Renal cortical epithelial cell (primary cell): Measurements from ENCODE around the gene ETAA1. TPM values are rescaled to one million over a fixed set of nuclear protein-coding genes. Genes with fewer than 3 reads are reported as not detected.

Experiments used
- DNase-seq: peaks from one replicate; pipeline ENCODE4 v3.0.0-alpha.2; 2011; ENCODE audit warnings: low read depth
- total RNA-seq: library from RNA; depleted of rRNA; stranded (reverse); fragments of >200 nt; gene quantifications from 2 replicates; pipeline ENCODE4 v1.2.3, GENCODE V29; 2014

ETAA1 gene
- total RNA-seq, 1 donor from 2014 or later: 29.4 TPM

DNA sequence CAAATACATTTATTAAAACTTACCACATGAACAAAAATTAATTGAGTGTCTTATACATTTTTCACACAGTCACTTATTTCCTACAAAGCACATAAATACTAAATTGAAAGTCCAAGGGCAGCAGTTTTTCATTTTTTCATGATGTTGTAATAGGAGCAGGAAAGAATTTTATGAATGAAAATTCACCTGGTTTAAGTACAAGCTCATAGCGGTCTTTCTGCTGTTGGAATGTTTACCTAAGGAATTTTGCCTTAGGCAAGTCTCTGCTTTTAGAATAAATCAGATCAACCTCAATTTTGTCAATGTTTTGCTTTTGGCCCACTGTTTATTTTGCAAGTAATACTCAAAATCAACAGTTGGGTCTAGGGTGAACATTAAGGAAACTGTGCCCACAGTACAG is 40.0 kb downstream of the ETAA1 start:
- peak; percentile 92 for DNase-seq

DNA sequence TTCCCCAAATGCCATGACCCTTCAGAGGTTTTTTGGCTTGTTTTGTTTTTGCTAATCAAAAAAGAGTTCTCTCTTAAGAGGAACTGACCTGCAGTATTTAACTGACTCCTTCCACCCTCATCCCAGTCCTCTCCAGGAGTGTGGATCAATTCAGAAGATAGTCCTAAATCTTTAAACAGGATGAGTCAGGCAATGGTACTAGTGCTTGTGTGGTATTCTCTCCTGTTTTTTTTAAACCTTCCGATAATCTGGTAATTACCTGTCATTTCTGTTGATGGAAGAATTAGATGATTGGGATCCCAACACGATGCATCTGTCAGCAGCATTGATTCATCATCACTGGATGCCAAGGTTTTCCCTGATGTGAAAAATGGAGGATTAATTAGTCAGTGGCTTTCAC is 41.2 kb downstream of the ETAA1 start:
- no peak for DNase-seq

DNA sequence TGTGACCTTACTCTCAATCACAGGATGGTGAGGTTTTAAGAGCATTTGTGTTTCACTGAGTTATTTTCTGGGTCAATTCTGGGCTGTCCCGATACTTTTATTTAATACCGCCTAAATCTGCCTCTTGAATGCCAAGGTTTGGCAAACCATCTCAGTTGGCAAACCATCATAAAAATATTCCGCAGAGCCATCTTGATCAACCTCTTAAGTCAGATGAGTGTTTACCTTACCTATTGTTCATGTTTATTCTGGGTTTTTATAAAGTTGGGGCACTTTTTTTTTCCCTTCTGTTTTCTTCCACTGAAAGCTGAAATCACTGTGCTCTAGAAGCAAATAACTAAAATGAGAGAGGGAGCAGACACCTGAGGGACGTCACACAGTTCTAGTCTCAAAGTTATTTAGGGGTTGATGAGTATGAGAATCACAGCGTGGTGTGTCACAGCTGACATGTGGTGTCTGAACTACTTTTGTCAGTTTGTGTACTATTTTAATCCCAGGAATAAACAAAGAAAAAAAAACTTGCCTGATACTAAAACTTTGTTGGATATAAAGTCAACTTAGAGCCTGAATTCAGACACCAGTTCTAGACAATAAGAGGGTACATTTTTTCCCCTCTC is 48.6 kb downstream of the ETAA1 start:
- DNase-seq: no peak

DNA sequence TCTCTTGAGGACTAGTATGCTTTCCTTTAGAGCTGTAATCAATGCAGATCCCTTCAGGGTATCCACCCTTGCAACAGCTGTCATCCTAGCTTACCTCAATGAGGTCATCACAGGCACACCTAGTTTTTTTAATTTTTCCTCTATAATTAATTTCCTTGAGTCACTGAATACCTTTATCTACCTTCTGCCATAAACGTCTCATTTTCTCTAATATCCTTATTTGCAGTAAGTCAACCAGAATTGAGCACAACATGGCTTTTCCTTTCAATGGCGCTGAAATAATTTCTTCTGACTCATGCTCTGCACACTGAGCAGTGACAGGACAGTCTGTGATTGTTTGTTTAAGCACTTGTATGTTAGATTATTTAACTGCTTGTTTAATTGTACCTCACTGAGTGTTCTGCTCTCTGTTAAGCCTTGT is 49.4 kb downstream of the ETAA1 start:
- peak; percentile 83 for DNase-seq

DNA sequence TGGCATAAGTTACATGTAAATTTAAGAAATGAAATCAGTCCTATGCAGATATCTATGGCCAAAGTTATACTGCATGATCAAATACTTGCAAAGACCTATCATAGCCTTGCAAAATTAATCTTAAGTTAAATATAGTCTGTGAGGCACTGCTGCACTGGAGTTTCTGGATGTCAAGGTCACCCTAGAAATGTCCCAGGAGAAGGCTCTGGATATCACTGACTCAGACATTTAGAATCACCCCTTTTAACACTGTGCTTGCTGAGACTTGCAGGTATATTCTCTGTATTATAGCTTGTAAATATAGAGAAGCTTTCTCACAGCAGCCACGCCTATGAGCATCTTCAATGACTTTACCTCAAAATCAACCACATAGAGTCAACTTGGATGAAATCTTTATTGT is 51.5 kb downstream of the ETAA1 start:
- no peak for DNase-seq

DNA sequence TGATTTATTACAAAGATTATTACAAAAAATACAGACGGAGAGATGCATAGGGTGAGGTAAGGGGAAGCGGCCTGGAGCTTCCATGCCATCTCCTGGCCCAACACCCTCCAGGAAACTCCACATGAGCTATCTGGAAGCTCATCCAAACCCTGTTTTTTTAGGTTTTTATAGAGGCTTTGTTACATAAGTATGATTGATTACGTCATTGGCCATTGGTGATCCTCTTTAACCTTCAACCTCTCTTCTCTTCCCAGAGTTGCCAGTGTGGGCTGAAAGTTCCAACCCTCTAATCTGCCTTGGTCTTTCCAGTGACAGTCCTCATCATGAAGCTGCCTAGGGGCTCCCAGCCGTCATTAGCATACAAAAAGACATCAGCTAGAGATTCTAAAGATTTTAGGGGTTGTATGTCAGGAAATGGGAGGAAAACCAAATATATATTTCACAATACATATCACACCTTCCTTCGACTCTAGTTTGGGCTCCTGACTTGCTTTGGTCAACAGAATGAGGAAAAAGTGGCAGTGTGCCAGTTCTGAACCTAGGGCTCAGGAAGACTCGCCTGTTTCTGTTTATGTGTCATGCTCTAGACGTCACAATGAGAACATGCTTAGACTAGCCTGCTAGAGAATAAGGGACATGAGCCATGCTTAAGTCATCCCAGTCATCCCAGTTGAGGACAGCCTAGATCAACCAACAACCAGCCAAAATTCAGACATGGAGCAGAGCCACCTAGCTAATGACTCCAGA is 54.1 kb downstream of the ETAA1 start:
- DNase-seq: peak; percentile 91

DNA sequence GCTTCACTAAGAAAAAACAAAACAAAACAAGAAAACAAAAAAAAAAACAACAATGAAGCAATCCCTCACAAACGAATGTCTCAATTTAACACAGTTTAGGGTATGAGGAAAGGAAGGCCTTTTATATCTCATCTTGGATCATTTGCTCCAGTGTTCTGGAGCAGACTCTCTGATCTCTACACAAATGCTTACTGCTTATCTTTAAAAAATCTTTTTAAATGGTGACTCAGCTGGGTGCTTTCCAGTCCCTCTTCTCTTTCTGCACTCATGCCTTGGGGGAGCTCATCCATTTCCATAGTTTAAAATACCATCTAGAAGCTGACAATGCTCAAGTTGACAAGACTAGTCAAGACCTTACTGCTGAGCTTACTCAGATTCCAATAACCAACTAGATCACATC is 56.2 kb downstream of the ETAA1 start:
- DNase-seq: peak; percentile 47

DNA sequence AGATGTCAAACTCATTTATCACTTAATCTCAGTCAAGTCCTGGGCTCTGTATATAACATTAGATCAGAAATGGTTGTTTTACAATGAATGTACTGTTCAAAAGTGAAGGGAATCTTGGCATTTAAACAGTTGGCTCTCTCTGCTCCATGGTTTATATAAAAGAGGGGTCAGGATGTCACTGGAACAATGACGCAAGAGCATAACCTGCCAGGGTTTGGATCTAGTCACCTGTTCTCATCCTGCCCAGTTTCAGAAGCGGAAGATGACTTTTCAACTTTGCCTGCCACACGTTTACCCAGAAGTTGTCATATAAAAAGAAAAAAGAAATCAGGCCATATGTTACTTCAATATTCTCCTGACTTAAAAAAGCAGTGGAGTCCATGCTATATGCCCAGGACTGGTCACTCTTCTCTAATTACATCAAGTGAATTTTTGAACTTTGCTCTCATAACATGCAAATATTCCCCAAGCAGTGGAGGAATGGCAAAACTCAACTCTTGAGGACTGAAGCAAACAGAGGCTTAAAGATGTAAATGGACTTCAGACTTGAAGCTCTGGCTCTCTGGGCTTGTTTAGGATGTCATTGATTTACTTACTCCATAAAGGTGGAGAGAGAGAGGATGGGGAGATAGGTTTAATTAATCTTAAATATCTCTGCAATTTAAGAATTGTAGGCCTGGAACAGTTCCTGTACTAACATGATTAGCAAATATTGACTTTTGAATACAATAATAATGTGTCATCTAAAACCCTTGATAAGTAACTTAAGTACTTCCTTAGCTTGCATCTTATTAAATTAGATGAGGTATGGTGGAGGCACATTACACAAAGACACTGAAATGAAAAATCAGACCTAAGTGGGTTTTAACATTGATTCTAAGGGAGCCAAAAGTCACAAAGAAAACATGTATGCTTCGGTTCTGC is 58.3 kb downstream of the ETAA1 start:
- no peak for DNase-seq

DNA sequence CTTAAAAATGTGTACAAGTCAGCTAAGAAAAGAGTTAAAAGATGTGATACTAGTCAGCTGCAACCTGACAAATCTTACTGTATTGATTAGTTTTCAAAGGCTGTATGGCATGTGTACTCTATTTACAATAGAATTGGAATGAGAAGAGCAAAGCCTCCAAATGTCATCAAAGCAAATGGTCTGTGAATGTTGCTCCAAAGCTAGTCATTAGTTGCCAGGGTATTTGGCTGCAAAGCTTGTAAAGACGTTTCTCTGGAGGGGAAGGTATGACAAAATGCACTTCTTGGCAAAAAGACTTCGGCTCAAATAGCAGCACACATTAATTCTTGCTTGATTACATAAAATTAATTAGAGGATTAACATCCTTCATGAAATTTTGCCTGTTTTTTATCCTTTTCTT is 59.3 kb downstream of the ETAA1 start:
- DNase-seq: no peak

DNA sequence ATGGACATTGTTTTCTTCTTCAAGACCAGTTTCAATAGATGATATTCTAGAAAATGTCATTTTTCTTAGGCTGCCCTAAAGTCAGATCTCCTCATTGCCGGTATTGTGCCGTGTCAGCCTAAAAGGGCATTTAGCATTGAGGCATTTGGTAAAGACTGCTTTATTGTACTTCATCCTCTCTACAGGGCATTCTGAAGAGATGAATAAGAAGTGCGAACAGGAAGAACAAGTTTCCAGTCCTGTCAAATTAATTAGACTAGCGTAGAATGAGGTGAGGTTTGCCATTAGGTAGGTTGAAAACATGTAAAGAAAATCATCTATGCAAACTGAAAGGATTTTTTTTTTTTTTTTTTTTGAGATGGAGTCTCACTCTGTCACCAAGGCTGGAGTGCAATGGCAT is 60.6 kb downstream of the ETAA1 start:
- DNase-seq: no peak

DNA sequence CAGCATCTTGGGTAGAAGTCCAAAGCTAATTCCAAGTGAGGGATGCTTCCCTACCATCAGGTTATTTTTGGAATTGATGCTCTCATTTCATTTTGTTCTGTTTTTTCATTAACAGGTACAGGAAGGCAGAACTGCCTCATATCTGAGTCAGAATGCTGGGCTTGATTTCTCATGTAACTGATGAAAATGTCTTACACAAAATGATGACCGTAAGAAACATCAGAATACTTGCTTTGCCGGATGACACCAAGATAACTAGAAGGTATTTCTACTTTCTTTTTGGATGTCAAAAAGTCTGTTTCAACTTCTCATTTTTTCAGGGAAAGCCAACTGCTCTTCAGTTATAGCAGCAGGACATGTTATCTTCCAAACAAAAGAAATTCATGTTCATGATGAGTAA is 62.6 kb downstream of the ETAA1 start:
- no peak for DNase-seq
